Bronchial epithelial cell (primary cell): ENCODE data around the gene DCAF5. TPM values are rescaled to one million over a fixed set of nuclear protein-coding genes. Genes with fewer than 3 reads are reported as not detected.

ENCODE experiments used
- DNase-seq: peaks from one replicate; pipeline ENCODE4 v3.0.0-alpha.2; 2010; ENCODE audit warnings: low read depth
- FAIRE-seq: peaks from 2 replicates; lab custom pipeline; 2011; peaks lifted over from hg19 to GRCh38; lab: Jason Lieb, UNC
- H3K27me3 ChIP-seq: 2 replicates; pipeline ENCODE4 v1.5.1; 2011; ENCODE audit warnings: low read length; ENCODE audit not compliant: control insufficient read depth, insufficient read depth
- H3K36me3 ChIP-seq: 2 replicates; pipeline ENCODE4 v1.5.1; 2011; ENCODE audit warnings: low read length; ENCODE audit not compliant: control insufficient read depth, insufficient read depth
- H3K4me3 ChIP-seq: 2 replicates; pipeline ENCODE4 v1.5.1; 2011; ENCODE audit warnings: mild to moderate bottlenecking, low read depth, low read length, control low read depth
- total RNA-seq: library from RNA; depleted of rRNA; stranded (reverse); fragments of >200 nt; gene quantifications from 2 replicates; pipeline ENCODE4 v1.2.1, GENCODE V29; 2014
- TF ChIP-seq, protein P1 (sequence below): IDR thresholded peaks from 2 replicates; pipeline ENCODE4 v1.5.1; 2011; ENCODE audit warnings: mild to moderate bottlenecking, moderate library complexity, low read length, control low read depth, inconsistent platforms; ENCODE audit not compliant: insufficient read depth, severe bottlenecking

Gene DCAF5
- total RNA-seq, 1 donor from 2014 or later: 11.1 TPM

- no peak for DNase-seq
- TF ChIP-seq, protein P1, sequence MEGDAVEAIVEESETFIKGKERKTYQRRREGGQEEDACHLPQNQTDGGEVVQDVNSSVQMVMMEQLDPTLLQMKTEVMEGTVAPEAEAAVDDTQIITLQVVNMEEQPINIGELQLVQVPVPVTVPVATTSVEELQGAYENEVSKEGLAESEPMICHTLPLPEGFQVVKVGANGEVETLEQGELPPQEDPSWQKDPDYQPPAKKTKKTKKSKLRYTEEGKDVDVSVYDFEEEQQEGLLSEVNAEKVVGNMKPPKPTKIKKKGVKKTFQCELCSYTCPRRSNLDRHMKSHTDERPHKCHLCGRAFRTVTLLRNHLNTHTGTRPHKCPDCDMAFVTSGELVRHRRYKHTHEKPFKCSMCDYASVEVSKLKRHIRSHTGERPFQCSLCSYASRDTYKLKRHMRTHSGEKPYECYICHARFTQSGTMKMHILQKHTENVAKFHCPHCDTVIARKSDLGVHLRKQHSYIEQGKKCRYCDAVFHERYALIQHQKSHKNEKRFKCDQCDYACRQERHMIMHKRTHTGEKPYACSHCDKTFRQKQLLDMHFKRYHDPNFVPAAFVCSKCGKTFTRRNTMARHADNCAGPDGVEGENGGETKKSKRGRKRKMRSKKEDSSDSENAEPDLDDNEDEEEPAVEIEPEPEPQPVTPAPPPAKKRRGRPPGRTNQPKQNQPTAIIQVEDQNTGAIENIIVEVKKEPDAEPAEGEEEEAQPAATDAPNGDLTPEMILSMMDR: peak; percentile 56
- no peaks in the 10 kb centered on the region for H3K27me3 ChIP-seq
- peaks cover 4% of the 10 kb centered on the region for H3K36me3 ChIP-seq
- FAIRE-seq: no peak
- peak overlapping the region; percentile 91 for H3K4me3 ChIP-seq
Observed at GRCh38 chr14:69151458-69152180, 1.3 kb downstream of the DCAF5 start.

GRCh38 chr14:69149461-69150244 is 3.3 kb downstream of the DCAF5 start:
- FAIRE-seq (no peak), DNase-seq (peak; percentile 76)
- Histone ChIP-seq H3K27me3 (no peaks in the 10 kb centered on the region), H3K36me3 (peaks cover 5% of the 10 kb centered on the region), H3K4me3 (no peak overlapping the region)
- TF ChIP-seq, protein P1: no peak

DNA sequence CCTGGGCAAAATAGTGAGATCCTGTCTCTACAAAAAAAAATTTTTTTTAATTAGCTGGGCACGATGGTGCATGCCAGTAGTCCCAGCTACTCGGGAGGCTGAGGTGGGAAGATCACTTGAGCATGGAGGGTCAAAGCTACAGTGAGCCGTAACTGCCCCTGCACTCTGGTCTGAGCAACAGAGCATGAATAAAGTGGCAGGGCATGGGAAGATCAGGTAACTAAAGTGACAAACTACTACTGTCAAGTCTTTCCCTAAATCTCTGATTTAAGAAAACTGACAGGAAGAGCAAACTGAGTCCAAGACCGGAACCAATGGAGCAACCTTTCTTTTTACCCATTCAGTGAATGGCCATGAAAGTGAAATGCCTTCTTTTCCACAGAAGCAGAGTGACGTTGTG is 10.8 kb downstream of the DCAF5 start:
- no peaks in the 10 kb centered on the region for H3K27me3 ChIP-seq
- TF ChIP-seq, protein P1: no peak
- H3K4me3 ChIP-seq: no peak overlapping the region
- DNase-seq (no peak), FAIRE-seq (no peak)
- H3K36me3 ChIP-seq: peaks cover 2% of the 10 kb centered on the region

GRCh38 chr14:69141550-69141949 is 11.4 kb downstream of the DCAF5 start:
- H3K4me3 ChIP-seq: no peak overlapping the region
- FAIRE-seq: no peak
- DNase-seq: no peak
- peaks cover 2% of the 10 kb centered on the region for H3K36me3 ChIP-seq
- TF ChIP-seq, protein P1: no peak
- no peaks in the 10 kb centered on the region for H3K27me3 ChIP-seq

DNA sequence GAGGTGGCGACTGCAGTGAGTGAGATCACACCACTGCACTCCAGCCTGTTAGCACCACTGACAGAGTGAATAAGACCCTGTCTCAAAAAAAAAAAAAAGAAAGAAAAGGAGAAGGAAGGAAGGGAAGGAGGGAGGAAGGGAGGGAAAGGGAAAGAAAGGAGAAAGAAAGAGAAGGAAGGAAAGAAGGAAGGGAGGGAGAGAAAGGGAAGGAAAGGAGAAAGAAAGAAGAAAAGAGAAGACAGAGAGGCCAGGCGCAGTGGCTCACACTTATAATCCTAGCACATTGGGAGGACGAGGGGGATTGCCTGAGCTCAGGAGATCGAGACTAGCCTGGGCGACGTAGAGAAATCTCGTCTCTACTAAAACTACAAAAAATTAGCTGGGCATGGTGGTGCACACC is 13.2 kb downstream of the DCAF5 start:
- DNase-seq: no peak
- Histone ChIP-seq H3K36me3 (peaks cover 1% of the 10 kb centered on the region), H3K27me3 (no peaks in the 10 kb centered on the region), H3K4me3 (no peak overlapping the region)
- TF ChIP-seq, protein P1: no peak
- FAIRE-seq: no peak
